Measurements from ENCODE around the gene TMEM178B.
"Not testable (repeated sequence)": the region's sequence is repeated elsewhere in the genome, so short reads cannot be mapped to it uniquely, and the experiment has no call there.

The TMEM178B gene

GRCh38 chr7:141387521-141388217 is 313.8 kb downstream of the TMEM178B start:
- DNase-seq (ENCODE audit: low spot score) = no peak

GRCh38 chr7:141389140-141389796 is 315.4 kb downstream of the TMEM178B start:
- no peak for DNase-seq (ENCODE audit: low spot score)

- no peak for DNase-seq (ENCODE audit: low spot score)
These were observed 316.5 kb downstream of the TMEM178B start for GRCh38 chr7:141390339-141390738.

- DNase-seq (ENCODE audit: low spot score) = no peak
These were observed 319.2 kb downstream of the TMEM178B start for GRCh38 chr7:141393056-141393455.

- no peak for DNase-seq (ENCODE audit: low spot score)
These were observed 323.6 kb downstream of the TMEM178B start for GRCh38 chr7:141397236-141398163.

GRCh38 chr7:141400356-141400755 is 326.5 kb downstream of the TMEM178B start:
- DNase-seq (ENCODE audit: low spot score) = no peak

- DNase-seq (ENCODE audit: low spot score) = no peak
These were observed 328.6 kb downstream of the TMEM178B start for GRCh38 chr7:141402277-141402996.

- DNase-seq (ENCODE audit: low spot score) = not testable (repeated sequence)
These were observed 330.0 kb downstream of the TMEM178B start for GRCh38 chr7:141403846-141404245.

- DNase-seq (ENCODE audit: low spot score) = no peak
These were observed 332.5 kb downstream of the TMEM178B start for GRCh38 chr7:141406347-141406746.

- DNase-seq (ENCODE audit: low spot score) = no peak
These were observed 334.0 kb downstream of the TMEM178B start for GRCh38 chr7:141407893-141408292.

- no peak for DNase-seq (ENCODE audit: low spot score)
These were observed 334.6 kb downstream of the TMEM178B start for GRCh38 chr7:141408440-141408839.

- DNase-seq (ENCODE audit: low spot score) = no peak
These were observed 335.4 kb downstream of the TMEM178B start for GRCh38 chr7:141409219-141409618.

- no peak for DNase-seq (ENCODE audit: low spot score)
These were observed 336.0 kb downstream of the TMEM178B start for GRCh38 chr7:141409801-141410329.

GRCh38 chr7:141410353-141411000 is 336.6 kb downstream of the TMEM178B start:
- DNase-seq (ENCODE audit: low spot score) = no peak

- no peak for DNase-seq (ENCODE audit: low spot score)
These were observed 337.3 kb downstream of the TMEM178B start for GRCh38 chr7:141411133-141411532.

GRCh38 chr7:141415999-141416398 is 342.1 kb downstream of the TMEM178B start:
- no peak for DNase-seq (ENCODE audit: low spot score)

- no peak for DNase-seq (ENCODE audit: low spot score)
These were observed 342.9 kb downstream of the TMEM178B start for GRCh38 chr7:141416650-141417270.

- no peak for DNase-seq (ENCODE audit: low spot score)
These were observed 343.6 kb downstream of the TMEM178B start for GRCh38 chr7:141417506-141417905.

- no peak for DNase-seq (ENCODE audit: low spot score)
These were observed 344.2 kb downstream of the TMEM178B start for GRCh38 chr7:141418066-141418465.

GRCh38 chr7:141421306-141421705 is 347.4 kb downstream of the TMEM178B start:
- DNase-seq (ENCODE audit: low spot score) = no peak

- no peak for DNase-seq (ENCODE audit: low spot score)
These were observed 353.3 kb downstream of the TMEM178B start for GRCh38 chr7:141427134-141427533.

Data from activated CD4-positive, alpha-beta T cell treated with anti-CD3 and anti-CD28 coated beads, Interleukin-2, Interleukin-4, amounts not matched to agents 100 ng/mL and 50 ng/mL, durations not matched to agents 16 hours and 8 hours (primary cell).